HG03521 (cell line): ENCODE results near the gene AP1G1.
A peak's percentile ranks its signal among the peaks of the same experiment; 100 is the strongest.
"Not testable (repeated sequence)": the region's sequence is repeated elsewhere in the genome, so short reads cannot be mapped to it uniquely, and the experiment has no call there.

Source experiments
- ATAC-seq: cut with Tn5 transposase; IDR thresholded peaks from one replicate; pipeline ENCODE4 v1.9.1; 2021; ENCODE audit warnings: mild to moderate bottlenecking, moderate library complexity; ENCODE audit not compliant: unreplicated experiment

Gene AP1G1

DNA sequence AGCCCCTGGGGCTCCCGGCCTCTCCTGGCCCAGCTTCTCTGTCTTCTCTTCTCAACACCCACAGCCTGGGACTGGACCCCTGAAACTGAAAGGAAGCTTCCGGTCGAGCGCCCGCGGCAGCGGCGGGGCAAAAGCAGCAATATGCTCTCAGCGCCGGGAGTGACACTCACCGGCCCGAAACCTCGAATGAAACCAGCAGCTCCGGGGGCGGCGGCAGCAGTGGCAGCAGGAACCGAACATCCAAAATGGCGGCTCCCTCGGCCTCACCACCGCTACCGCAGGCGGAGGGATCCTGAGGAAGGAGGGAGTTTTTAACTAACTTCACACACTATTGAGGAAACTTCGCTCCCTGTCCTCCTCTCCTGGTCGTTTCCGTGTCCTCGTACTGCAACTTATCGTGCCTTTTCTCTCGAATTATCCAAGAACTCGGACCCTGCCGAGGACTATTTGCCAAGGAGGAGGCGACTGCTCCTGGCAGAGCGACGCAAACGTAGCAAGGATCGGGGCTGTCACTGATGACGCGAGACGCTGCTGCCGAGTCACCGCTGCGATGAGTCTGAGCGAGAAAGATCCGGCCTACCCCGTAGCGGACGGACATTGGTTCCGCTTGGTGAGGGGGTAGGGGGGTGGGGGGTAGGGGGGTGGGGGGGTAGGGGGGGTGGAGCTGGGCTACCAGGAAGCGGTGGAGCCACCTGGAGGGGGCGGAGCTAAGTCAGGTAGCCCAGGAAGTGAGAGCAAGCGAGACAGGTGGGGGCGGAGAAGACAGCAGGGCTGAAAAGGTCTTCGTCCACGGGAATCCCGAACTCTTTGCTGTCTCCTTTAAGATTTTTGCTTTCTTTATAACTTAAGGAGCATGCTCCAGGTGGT lies at the start of gene AP1G1:
AP1G1 (minus strand) TSS at position 242 of the 867 bp plus-strand sequence. CDS start 19,355 bp downstream, outside the sequence.
- peak; percentile 75 for ATAC-seq

- no peak for ATAC-seq
Measured at GRCh38 chr16:71855937-71856662, 47.5 kb upstream of the AP1G1 start.

DNA sequence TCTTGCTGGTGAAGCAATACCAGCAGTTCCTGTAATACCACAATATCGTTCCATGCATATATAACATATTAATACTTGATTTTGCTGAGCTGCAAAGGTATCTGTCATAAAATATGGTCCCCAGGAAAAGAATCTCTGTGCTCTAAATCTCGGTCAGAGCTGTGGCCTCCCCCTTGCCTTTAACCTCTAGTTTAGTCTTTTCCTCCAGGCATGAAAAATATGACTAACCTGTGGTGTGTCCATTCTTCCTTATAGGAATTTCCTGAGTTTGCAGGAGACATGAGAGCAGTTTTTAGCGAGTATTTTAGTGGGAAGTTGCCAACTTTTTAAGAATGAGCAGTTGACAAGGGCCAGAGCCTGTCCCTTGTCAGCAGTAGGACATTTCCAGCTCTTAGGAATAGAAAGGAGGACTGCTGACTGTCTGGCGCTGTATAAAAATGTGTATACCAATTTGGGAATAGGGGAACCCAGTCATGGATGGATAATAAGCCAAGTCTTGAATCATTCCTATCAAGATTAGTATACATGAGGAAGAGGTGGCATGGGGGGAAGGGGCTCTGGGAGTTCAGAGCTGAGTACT lies 45.8 kb upstream of the AP1G1 start:
- ATAC-seq, result no peak

GRCh38 chr16:71853413-71853812 lies 44.8 kb upstream of the AP1G1 start:
- peak; percentile 51 for ATAC-seq

GRCh38 chr16:71852561-71852960 lies 43.9 kb upstream of the AP1G1 start:
- ATAC-seq, result no peak

DNA sequence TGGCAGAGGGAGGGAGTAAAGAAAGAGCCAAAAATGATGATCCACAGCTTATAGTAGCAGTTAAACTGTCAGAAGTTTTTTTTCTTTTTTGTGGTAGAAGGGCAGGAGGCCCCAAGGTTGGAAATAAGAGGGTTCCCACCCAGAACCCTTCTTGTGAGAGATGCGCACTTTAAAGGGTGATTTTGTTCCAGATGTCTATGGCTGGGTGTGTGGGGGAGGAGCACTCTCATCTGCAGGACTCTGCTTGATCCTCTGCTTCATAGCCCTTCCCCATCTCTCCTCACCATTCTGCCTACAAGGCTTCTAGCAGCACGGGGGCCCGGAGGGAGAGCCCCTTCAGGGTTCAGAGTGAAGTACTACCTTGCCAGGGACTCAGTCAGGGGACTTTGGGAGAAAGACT lies 43.5 kb upstream of the AP1G1 start:
- no peak for ATAC-seq

GRCh38 chr16:71851746-71852145 lies 43.1 kb upstream of the AP1G1 start:
- ATAC-seq, result no peak

GRCh38 chr16:71848622-71849021 lies 40.0 kb upstream of the AP1G1 start:
- no peak for ATAC-seq

GRCh38 chr16:71847096-71847495 lies 38.5 kb upstream of the AP1G1 start:
- ATAC-seq, result no peak

DNA sequence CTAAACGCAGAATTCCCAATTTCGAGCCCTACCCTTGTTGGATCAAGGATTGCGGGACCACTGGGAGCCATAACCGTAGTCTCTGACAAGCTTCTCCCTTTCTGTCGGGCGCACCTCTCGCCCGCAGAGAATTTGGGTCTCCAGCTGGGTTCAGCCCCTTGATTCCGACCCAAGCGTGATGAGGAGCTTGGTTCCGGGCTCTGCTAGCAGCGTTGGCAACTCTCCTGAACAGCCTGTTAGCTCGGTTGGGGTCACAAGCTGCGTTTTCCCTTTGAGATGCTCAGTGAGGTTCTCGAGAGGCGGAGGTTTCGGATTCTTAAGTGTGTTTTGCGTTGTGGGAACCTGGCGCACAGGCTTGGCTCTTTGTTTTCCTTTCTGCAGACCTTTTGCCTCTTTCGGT lies 37.8 kb upstream of the AP1G1 start:
- no peak for ATAC-seq

DNA sequence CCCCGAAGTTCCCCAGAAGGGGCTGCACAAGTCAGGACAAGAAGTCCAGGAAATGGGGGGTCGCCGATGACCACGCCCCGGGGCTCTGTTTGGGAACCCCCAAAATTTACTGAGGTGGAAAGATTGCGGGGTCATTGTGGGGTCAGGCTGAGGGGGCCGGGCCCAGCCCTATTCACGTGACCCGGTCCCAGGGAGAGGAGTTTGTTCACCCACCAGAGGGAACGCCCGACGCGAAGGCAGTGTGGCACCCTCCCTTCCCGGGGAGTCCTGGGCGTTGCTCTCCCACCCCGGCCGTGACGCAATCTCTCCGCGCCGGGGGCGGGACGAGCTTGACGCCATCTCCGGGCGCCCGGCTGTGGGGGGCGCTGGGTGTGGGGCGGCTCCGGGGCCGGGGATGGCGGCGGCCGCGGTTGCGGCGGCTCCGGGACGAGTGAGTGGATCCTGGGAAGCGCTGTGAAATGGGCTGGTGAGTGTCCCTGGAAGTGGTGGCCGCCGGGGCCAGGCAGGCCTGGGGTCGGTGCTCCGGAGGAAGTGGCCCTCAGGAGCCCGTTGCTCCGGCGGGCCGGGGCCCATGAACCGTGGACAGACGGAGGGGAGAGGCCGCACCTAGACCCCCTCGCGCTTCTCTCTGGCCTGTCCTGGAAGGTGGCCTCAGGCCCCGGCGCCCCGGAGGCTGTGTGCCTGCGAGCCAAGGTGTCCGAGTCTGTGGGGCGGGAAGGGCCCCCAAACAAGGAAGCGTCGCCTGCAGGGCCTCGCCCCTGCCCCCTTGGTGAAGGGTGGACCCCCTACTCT lies 37.2 kb upstream of the AP1G1 start, which contains the start of gene ATXN1L:
ATXN1L (plus strand) TSS at position 338 of the 792 bp plus-strand sequence. CDS start 3,765 bp downstream, outside the sequence.
- ATAC-seq, result peak; percentile 81

DNA sequence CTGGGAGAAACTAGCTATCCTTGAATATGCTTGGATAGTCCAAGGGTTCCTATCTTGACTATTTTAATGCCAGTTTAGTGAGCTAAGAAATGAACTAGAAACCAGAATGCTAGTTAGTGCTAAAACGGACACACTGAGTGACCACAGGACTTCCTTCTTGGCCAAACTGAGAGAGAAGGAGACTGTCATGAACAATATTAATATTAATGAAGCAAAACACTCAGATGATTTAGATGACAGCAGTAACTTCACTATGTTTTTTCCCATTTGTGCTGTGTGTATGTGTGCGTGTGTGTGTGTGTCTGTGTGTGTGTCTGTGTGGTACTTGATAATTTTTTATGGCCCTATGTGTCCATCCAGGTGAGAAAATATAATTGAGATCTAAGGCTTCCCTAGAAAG lies 34.9 kb upstream of the AP1G1 start:
- ATAC-seq, result no peak

- no peak for ATAC-seq
Measured at GRCh38 chr16:71840052-71840451, 31.4 kb upstream of the AP1G1 start.

DNA sequence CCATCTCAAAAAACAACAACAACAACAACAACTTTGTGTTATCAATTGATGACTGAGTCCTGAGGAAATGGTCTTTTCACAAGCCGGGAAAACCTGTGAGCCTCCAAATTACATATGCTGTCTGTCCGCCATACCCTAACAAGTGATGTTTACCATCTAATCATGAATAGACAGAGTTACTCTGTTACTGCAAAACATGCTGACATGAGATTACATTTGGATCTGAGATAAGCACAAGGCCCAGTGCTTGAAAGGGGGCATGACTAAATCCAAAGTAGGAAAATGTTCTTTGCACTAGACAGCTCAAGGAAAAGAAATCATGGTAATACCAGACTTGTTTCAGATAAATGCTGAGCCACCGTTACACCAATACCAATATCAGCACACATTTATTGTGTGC lies 28.5 kb upstream of the AP1G1 start:
- ATAC-seq, result no peak

- no peak for ATAC-seq
Measured at GRCh38 chr16:71834291-71834690, 25.7 kb upstream of the AP1G1 start.

DNA sequence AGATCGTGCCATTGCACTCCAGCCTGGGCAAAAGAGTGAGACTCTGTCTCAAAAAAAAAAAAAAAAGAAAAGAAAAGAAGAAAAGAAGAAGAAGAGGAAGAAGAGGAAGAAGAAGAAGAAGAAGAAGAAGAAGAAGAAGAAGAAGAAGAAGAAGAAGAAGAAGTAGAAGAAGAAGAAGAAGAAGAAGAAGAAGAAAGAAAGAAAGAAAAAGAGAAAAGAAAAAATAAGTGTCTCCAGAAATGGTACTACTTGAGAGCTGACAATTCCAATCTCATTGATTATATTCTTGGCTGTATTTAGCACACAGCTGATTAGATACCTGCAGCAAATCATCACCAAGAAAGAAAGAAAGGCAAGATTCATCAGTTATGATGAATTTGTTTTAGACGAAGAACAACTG lies 23.5 kb upstream of the AP1G1 start:
- not testable (repeated sequence) for ATAC-seq

DNA sequence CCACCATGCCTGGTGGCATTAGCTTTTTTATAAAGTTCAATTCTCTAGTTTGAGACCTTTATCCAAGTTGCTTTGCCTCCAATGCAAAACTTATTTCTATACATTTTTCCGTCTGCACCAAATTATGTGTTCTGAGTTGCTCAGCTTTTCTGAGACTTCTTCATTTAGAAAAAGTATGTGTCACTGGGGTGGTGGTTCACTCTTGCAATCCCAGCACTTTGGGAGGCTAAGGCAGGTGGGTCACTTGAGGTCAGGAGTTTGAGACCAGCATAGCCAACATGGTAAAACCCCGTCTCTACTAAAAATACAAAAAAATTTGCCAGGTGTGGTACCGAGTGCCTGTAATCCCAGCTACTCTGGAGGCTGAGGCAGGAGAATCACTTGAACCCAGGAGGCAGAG lies 23.1 kb upstream of the AP1G1 start:
- ATAC-seq, result not testable (repeated sequence)

DNA sequence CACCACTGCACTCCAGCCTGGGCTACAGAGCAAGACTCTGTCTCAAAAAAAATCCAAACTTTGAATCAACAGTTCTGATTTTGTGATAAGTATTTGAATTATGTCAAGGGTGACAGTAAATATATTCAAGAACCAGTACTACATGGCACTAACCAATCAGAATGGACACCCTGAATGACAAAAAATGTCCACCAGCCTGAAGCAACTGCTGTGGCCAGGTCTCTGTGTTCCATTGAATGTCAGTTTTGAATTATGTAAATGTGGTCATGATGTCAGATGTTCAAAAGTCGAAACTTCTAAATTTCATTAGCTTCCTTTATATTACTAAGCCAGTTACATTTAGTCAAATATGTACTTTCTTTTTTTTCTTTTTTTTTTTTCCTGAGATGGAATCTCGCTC lies 21.7 kb upstream of the AP1G1 start:
- no peak for ATAC-seq

GRCh38 chr16:71826533-71827017 lies 17.9 kb upstream of the AP1G1 start:
- no peak for ATAC-seq

- not testable (repeated sequence) for ATAC-seq
Measured at GRCh38 chr16:71817155-71817500, 8.5 kb upstream of the AP1G1 start.
